ENCODE data around the gene ARHGEF4.
A peak's percentile ranks its signal among the peaks of the same experiment; 100 is the strongest.

ARHGEF4 gene

GRCh38 chr2:130878316-130878715, 41.6 kb downstream of the ARHGEF4 start:
- DNase-seq (ENCODE audit: low read depth in 1 of 2, low spot score in 1 of 2): no peak
- no peak for TF ChIP-seq JUND (IDR thresholded peaks at IDR 0.05; ENCODE audit: low read depth)
- in situ Hi-C loops (cut with HindIII; ENCODE audit: low pct_unique_long_range_greater_than_20kb, low sequenced_read_pairs): no loop called here

- no peak for DNase-seq (ENCODE audit: low read depth in 1 of 2, low spot score in 1 of 2)
- no peak for TF ChIP-seq JUND (IDR thresholded peaks at IDR 0.05; ENCODE audit: low read depth)
- in situ Hi-C loops (cut with HindIII; ENCODE audit: low pct_unique_long_range_greater_than_20kb, low sequenced_read_pairs): no loop called here
Observed at GRCh38 chr2:130878933-130879332, 42.2 kb downstream of the ARHGEF4 start.

GRCh38 chr2:130882111-130882690, 45.5 kb downstream of the ARHGEF4 start:
- DNase-seq (ENCODE audit: low read depth in 1 of 2, low spot score in 1 of 2): no peak
- in situ Hi-C loops (cut with HindIII; ENCODE audit: low pct_unique_long_range_greater_than_20kb, low sequenced_read_pairs): no loop called here
- TF ChIP-seq JUND (IDR thresholded peaks at IDR 0.05; ENCODE audit: low read depth): no peak

GRCh38 chr2:130882991-130883390, 46.3 kb downstream of the ARHGEF4 start:
- in situ Hi-C loops (cut with HindIII; ENCODE audit: low pct_unique_long_range_greater_than_20kb, low sequenced_read_pairs): no loop called here
- no peak for DNase-seq (ENCODE audit: low read depth in 1 of 2, low spot score in 1 of 2)
- no peak for TF ChIP-seq JUND (IDR thresholded peaks at IDR 0.05; ENCODE audit: low read depth)

- no peak for TF ChIP-seq JUND (IDR thresholded peaks at IDR 0.05; ENCODE audit: low read depth)
- in situ Hi-C loops (cut with HindIII; ENCODE audit: low pct_unique_long_range_greater_than_20kb, low sequenced_read_pairs): no loop called here
- DNase-seq (ENCODE audit: low read depth in 1 of 2, low spot score in 1 of 2): no peak
Observed at GRCh38 chr2:130883496-130883895, 46.8 kb downstream of the ARHGEF4 start.

GRCh38 chr2:130884013-130884412, 47.3 kb downstream of the ARHGEF4 start:
- in situ Hi-C loops (cut with HindIII; ENCODE audit: low pct_unique_long_range_greater_than_20kb, low sequenced_read_pairs): no loop called here
- no peak for DNase-seq (ENCODE audit: low read depth in 1 of 2, low spot score in 1 of 2)
- no peak for TF ChIP-seq JUND (IDR thresholded peaks at IDR 0.05; ENCODE audit: low read depth)

- no peak for TF ChIP-seq JUND (IDR thresholded peaks at IDR 0.05; ENCODE audit: low read depth)
- peak in 1 of 2 experiments; percentile 9 for DNase-seq (ENCODE audit: low read depth in 1 of 2, low spot score in 1 of 2)
- in situ Hi-C loops (cut with HindIII; ENCODE audit: low pct_unique_long_range_greater_than_20kb, low sequenced_read_pairs): no loop called here
Observed at GRCh38 chr2:130884503-130884902, 47.8 kb downstream of the ARHGEF4 start.

- DNase-seq (ENCODE audit: low read depth in 1 of 2, low spot score in 1 of 2): no peak
- no peak for TF ChIP-seq JUND (IDR thresholded peaks at IDR 0.05; ENCODE audit: low read depth)
- in situ Hi-C loops (cut with HindIII; ENCODE audit: low pct_unique_long_range_greater_than_20kb, low sequenced_read_pairs): no loop called here
Observed at GRCh38 chr2:130887643-130888042, 50.9 kb downstream of the ARHGEF4 start.

- in situ Hi-C loops (cut with HindIII; ENCODE audit: low pct_unique_long_range_greater_than_20kb, low sequenced_read_pairs): no loop called here
- no peak for TF ChIP-seq JUND (IDR thresholded peaks at IDR 0.05; ENCODE audit: low read depth)
- peak in 1 of 2 experiments; percentile 2 for DNase-seq (ENCODE audit: low read depth in 1 of 2, low spot score in 1 of 2)
Observed at GRCh38 chr2:130890941-130891669, 54.4 kb downstream of the ARHGEF4 start.

GRCh38 chr2:130891966-130892365, 55.3 kb downstream of the ARHGEF4 start:
- in situ Hi-C loops (cut with HindIII; ENCODE audit: low pct_unique_long_range_greater_than_20kb, low sequenced_read_pairs): no loop called here
- DNase-seq (ENCODE audit: low read depth in 1 of 2, low spot score in 1 of 2): no peak

GRCh38 chr2:130892793-130893785, 56.4 kb downstream of the ARHGEF4 start:
- no peak for DNase-seq (ENCODE audit: low read depth in 1 of 2, low spot score in 1 of 2)
- in situ Hi-C loops (cut with HindIII; ENCODE audit: low pct_unique_long_range_greater_than_20kb, low sequenced_read_pairs): no loop called here
- TF ChIP-seq JUND (IDR thresholded peaks at IDR 0.05; ENCODE audit: low read depth): no peak

More at GRCh38 chr2:130891966-130892365, 55.3 kb downstream of the ARHGEF4 start:
- TF ChIP-seq JUND (IDR thresholded peaks at IDR 0.05; ENCODE audit: low read depth): no peak

GRCh38 chr2:130894326-130894942, 57.7 kb downstream of the ARHGEF4 start:
- TF ChIP-seq JUND (IDR thresholded peaks at IDR 0.05; ENCODE audit: low read depth): no peak
- in situ Hi-C loops (cut with HindIII; ENCODE audit: low pct_unique_long_range_greater_than_20kb, low sequenced_read_pairs): no loop called here
- DNase-seq (ENCODE audit: low read depth in 1 of 2, low spot score in 1 of 2): no peak

Measured in T47D (cell line).